SH-SY5Y (cell line): ENCODE measurements around the gene IRF6.
A peak's percentile ranks its signal among the peaks of the same experiment; 100 is the strongest.

ENCODE experiments used
- GATA2 ChIP-seq: IDR thresholded peaks from 2 replicates; pipeline ENCODE4 v1.6.1; 2011; ENCODE audit warnings: mild to moderate bottlenecking, low read depth, low read length
- GATA3 ChIP-seq: IDR thresholded peaks from 2 replicates; pipeline ENCODE4 v1.6.1; 2011; ENCODE audit warnings: low read depth, mild to moderate bottlenecking, low read length, moderate library complexity

IRF6 gene

DNA sequence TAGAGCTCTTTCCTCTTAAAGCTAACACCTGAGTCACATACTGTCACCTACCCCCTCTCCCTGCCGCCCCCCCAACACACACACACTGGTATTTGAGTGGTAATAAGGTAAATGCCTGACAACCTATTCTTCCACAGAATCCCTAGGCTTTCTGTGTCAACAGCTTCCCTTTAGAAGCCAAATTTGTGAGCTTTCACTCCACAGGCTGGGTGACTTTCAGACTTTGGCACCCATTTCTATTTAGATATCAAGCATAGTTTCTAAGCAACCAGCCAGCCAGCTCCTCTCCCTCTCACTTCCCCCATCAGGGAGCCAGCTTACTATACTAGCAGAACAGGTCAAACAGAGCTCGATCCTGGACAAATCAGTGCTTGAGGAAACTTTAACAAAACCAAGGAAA is 18.4 kb downstream of the IRF6 start:
- TF ChIP-seq GATA2 (no peak), GATA3 (no peak)

DNA sequence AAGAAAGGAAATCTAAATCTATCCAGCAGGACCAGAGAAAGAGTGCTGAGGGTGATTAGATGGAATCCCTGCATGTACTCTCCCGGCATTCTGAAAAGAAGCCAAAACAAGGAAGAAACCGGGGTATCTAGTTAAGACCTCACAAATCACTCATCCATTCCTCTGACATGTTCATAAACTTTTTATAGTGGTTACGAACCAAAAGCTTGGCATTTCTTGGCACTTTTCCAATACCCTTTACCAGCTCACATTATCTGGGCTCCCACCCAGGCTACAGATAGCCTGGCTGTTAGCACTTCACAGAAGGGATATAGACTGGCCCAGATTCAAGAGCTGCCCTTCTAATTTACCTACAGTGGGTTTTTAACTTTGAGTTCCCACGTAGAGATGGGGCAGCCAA is 19.8 kb downstream of the IRF6 start:
- TF ChIP-seq GATA3, result no peak
- TF ChIP-seq GATA2, result no peak

DNA sequence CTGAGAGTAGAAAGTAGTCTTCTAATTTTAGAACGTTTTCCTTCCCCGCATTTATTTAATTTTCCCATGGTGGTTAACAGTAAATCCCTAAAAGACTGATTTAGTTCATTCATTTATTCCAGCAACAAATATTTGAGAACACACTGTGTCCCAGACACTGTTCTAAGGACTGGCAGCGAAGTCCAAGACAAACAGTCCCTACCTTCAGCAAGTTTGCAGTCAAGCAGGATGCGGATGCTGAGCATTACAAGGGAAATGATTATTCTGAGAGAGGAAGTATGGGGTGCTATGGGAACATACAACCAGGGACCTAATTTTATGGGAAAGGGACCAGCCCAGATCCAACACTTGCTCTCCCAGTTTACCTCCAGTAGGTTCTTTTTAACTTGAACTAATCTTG is 20.4 kb downstream of the IRF6 start:
- no peak for TF ChIP-seq GATA3

DNA sequence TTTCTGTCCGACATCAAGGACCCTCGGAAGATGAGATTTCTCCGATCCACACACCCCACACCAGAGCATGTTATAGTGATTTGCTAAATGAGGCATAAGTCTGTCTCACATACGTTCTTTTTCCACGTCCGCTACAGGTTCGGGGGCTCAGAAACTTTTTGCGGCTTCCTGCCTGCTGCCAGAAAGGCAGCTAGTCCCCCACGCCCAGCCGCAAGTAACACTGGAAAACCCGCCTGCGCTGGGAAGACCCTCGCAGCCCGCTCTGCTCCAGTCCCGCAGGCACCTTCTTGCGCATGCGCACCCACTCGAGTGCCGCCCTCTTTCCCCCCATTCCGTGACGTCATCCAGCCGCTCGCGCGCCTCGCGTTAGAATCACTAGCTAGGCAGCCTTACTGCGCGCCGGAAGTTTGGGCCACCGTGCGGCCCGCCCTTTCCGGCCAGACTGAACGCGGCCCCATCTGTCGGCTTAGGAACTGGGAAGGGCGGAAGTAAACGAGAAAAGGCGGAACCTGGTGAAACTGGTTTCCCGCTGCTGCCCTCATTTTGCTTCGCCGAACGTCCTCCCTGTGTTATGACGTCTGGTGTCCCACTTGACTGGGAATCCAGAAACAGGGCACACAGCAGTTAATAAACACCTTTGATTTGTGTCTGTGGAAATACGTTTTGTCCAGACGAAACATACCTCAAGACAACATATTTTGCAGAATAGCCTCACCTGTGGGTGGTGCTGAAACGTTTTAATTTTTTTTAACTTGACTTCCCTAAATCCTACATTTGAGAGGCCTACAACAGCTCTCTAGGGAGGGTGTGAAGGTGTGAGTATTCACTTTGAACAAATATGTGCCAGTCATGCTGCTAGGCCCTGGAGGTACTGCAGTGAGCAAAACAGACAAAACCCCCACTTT is 21.4 kb downstream of the IRF6 start, which contains the start of gene C1orf74:
Gene C1orf74 (minus strand): TSS at position 295 of the 905 bp plus-strand sequence. CDS start 925 bp downstream, outside the sequence.
- no peak for TF ChIP-seq GATA2
- TF ChIP-seq GATA3, result no peak

DNA sequence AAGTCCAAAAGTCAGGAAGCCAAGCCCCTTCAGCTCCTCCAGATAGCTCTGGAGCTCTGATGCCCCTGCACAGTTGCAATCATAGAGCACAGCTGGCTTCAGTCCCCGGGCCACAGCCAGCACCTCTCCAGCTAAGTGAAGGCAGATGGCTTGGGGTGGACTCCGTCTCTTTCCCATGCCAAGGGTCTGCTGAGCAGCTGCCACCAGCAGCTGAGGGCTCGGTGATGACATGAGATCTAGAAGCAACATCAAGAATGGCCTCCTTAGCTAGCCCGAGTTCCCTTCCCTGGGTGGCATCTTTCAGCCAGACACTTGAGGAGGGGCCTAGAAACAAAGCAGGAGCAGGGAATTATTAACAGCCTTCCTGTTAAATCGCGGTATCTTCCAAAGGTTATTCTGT is 22.6 kb downstream of the IRF6 start:
- no peak for TF ChIP-seq GATA2
- no peak for TF ChIP-seq GATA3

DNA sequence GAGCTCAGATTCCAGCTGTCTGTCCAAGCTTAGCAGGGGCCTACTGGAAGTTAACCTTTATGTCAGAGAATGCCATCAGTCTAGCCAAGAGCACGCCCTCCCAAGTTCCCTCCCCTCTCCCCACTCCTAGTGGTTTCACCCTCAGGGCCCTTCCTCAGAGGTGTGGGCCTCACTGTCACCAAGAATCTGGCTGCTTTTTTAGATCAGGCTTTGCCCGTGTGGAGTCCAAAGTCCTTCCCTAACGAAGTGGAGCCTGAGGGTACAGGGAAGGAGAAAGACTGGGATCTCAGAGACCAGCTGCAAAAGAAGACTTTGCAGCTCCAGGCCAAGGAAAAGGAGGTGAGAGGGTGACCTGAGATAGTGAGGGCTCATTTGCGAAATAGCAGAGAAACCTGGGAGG is 25.7 kb downstream of the IRF6 start:
- TF ChIP-seq GATA3 (no peak), GATA2 (no peak)

DNA sequence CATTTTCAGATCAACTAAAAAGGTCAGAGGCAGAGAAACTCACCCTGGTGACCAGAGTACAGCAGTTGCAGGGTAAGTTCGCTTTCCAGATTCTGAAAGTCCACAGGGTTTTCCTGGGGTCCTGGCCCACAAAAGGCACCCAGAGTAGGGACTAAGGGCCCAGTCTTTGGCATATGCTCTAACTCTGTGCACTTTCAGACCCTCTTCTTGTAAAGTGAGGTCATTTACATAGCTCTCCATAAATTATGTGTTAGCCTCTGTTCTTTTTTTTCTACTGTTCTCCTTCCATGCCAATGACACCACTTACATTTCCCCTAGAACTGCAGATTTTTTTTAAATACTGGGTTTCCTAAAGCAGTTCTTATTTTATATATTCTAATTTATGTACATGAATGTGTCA is 27.8 kb downstream of the IRF6 start:
- TF ChIP-seq GATA2 (no peak), GATA3 (no peak)

DNA sequence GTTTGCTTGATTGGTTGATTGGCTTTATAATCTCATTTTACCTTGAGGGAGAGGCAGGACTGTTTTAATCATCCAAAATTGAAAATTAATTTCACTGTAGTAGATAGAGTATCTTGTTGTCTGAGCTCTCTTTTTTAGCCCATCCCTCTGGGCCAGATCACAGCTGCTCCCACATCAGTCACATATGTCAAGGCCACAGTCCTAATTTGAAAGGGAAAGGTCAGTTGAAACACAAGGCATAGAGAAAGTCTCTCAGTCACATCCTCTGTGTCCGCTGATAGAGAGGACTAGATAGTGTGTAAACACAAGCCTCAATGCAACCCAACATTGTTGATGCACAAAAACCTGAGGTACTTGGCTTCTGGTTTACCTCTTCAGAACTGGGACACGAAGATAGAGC is 28.4 kb downstream of the IRF6 start:
- no peak for TF ChIP-seq GATA3
- no peak for TF ChIP-seq GATA2

DNA sequence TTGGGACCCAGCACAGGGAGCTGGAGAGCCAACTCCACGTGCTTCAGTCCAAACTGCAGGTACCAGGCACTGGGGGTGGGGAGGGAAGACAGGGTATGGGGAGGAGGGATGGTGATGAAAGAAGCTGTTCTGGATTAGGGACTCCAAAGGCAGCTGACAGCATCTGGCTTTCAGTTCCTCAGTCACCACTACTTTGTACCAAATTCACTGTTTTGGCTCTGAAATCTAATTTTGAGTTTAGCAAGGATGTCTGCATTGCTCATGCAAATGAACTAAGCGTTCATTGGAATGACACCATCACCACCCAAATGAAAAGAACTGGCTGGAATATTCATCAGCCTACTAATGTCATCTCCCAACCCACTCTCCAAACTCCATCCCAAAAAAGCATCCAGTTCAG is 30.3 kb downstream of the IRF6 start:
- TF ChIP-seq GATA3 (no peak), GATA2 (no peak)

DNA sequence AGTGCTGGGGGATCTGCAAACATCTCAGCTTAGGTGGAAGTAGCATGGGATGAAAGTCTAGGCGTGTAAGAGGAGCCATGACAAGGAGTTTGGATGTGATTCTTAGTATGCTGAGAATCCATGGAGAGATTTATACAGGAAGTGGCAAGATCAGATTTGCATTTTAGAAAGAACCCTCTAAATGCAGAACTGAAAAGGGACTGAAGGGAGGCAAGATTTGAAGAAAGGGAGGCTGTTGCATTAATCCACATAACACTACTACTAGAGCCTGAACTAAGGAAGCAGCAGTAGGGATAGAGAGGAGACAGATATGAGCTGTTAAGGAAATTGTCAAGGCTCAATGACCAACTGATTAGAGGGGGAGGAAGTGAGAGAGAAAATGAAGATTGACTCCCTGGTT is 31.4 kb downstream of the IRF6 start:
- TF ChIP-seq GATA2 (no peak), GATA3 (no peak)

DNA sequence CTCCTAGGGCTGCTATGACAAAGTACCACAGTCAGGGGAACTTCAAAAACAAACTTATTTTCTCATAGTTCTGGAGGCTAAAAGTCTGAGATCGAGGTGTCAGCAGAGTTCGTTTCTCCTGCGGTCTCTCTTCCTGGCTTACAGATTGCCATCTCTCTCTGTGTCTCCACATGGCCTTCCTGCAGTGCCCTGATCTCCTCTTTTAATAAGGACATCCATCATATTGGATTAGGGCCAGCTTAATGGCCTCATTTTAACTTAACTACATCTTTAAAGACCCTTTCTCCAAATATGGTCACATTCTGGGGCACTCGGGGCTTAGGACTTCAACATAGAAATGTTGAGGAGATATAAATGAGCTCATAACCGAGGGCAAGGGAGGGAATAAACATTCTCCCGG is 33.8 kb downstream of the IRF6 start:
- TF ChIP-seq GATA3 (peak; percentile 67; the same call in 1 of the 2 replicates), GATA2 (peak; percentile 95)

DNA sequence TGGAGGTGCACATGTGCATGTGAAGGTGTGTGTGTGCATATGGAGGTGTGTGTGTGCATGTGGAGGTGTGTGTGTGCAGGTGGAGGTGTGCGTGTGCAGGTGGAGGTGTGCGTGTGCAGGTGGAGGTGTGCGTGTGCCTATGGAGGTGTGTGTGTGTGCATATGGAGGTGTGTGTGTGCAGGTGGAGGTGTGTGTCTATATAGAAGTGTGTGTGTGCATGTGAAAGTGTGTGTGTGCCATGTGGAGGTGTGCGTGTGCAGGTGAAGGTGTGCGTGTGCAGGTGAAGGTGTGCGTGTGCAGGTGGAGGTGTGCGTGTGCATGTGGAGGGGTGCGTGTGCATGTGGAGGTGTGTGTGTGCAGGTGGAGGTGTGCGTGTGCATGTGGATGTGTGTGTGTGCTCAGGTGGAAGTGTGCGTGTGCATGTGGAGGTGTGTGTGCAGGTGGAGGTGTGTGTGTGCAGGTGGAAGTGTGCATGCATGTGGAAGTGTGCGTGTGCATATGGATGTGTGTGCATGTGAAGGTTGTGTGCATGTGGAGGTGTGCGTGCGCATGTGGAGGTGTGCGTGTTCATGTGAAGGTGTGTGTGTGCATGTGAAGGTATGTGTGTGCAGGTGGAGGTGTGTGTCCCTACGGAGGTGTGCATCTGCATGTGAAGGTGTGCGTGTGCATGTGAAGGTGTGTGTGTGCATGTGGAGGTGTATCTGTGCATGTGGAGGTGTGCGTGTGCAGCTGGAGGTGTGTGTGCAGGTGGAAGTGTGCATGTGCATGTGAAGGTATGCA is 35.1 kb downstream of the IRF6 start:
- TF ChIP-seq GATA2 (no peak), GATA3 (no peak)

DNA sequence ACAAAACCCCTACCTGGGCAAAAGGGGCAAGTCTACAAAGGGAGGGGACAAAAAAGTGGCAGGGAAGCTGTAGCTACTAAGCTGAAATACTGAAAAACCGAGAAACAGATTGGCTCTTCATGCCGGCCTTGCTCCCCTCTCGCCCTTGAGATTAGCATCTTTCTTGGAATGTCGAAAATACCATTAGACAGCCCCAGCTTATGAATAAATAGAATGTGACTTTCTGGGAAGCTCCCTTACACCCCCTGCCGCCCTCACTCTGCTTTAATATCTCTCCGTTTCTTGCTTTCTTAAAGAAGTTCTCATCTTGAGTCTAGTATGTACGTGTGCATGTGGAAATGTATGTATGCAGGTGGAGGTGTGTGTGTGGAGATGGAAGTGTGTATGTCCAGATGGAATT is 36.0 kb downstream of the IRF6 start:
- TF ChIP-seq GATA3 (no peak), GATA2 (no peak)

DNA sequence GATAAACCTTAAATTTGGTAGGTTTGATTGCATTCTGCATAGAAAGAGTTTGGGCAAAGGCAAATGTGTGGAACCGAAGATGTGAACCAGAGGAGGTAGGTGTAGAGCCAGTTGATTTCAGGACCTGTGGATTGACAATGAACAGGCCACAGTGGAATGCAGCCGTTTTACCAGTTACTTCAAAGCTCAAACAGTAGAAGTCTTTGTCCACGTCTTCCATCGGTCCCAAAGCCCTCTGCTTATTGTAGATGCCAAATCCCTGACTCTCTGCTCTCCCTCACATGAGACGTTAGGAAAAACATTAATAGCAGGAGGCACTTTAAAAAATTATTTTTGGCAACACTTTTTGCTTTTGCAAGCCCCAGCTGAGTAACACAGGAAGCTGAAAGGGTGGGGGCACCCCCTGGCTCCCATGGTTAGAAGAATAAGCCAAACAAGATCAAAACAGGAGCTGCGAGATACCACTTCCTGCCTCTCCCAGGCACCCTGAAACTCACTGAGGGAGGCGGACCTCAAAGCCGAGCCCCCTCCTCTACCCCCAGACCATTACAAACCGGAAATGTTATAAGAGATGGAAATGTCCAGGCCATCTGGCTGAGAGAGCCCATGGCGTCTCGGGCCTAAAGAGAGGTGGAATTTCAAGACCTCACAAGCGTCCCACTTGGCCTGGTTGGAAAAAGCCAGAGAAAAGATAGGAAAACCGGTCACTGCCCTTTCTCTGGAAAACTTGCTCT is 36.6 kb downstream of the IRF6 start:
- TF ChIP-seq GATA3 (no peak), GATA2 (no peak)
